T-helper 9 cell (primary cell): ENCODE measurements around the gene REG1A.

Experiments
- DNase-seq: peaks from one replicate; pipeline ENCODE4 v3.0.0-alpha.2; 2020
- total RNA-seq, 2 donors: gene quantifications; one replicate each; lab custom pipeline; 2026; lab: John Stamatoyannopoulos, UW

REG1A gene
- total RNA-seq: 0 reads per million in 2 donors

- DNase-seq: no peak
These were observed at the start of gene REG1A for GRCh38 chr2:79120194-79120713. Gene REG1A, plus strand, starts transcription at chr2:79120488. Its CDS starts 374 bp downstream, at chr2:79120862.

- DNase-seq: no peak
These were observed 49.2 kb upstream of the REG1A start for GRCh38 chr2:79071078-79071477.

- DNase-seq: no peak
These were observed 37.3 kb upstream of the REG1A start for GRCh38 chr2:79082987-79083386.

- DNase-seq: no peak
These were observed 36.6 kb upstream of the REG1A start for GRCh38 chr2:79083597-79084251.

GRCh38 chr2:79084495-79085135 is 35.7 kb upstream of the REG1A start:
- no peak for DNase-seq

GRCh38 chr2:79085382-79085781 is 34.9 kb upstream of the REG1A start:
- no peak for DNase-seq

GRCh38 chr2:79086255-79086654 is 34.0 kb upstream of the REG1A start:
- no peak for DNase-seq

GRCh38 chr2:79087785-79088364 is 32.4 kb upstream of the REG1A start, which contains the start of gene REG1B:
Gene REG1B, minus strand, starts transcription at chr2:79087993. Its CDS starts 381 bp downstream, at chr2:79087612.
- DNase-seq: no peak

GRCh38 chr2:79090693-79091092 is 29.6 kb upstream of the REG1A start:
- DNase-seq: no peak

- no peak for DNase-seq
These were observed 22.4 kb upstream of the REG1A start for GRCh38 chr2:79097843-79098242.

GRCh38 chr2:79099140-79099686 is 21.1 kb upstream of the REG1A start:
- no peak for DNase-seq

GRCh38 chr2:79100285-79100684 is 20.0 kb upstream of the REG1A start:
- no peak for DNase-seq

GRCh38 chr2:79101024-79101423 is 19.3 kb upstream of the REG1A start:
- DNase-seq: no peak

GRCh38 chr2:79103214-79103613 is 17.1 kb upstream of the REG1A start:
- no peak for DNase-seq

- no peak for DNase-seq
These were observed 15.0 kb upstream of the REG1A start for GRCh38 chr2:79105259-79105658.

GRCh38 chr2:79112269-79112668 is 8.0 kb upstream of the REG1A start:
- no peak for DNase-seq

- DNase-seq: no peak
These were observed 5.3 kb upstream of the REG1A start for GRCh38 chr2:79114797-79115494.

- DNase-seq: no peak
These were observed 3.0 kb upstream of the REG1A start for GRCh38 chr2:79116997-79117928.

GRCh38 chr2:79122676-79123075 is 2.4 kb downstream of the REG1A start:
- no peak for DNase-seq

- no peak for DNase-seq
These were observed 4.8 kb downstream of the REG1A start for GRCh38 chr2:79124907-79125720.

- no peak for DNase-seq
These were observed 5.4 kb downstream of the REG1A start for GRCh38 chr2:79125721-79125985.
